ENCODE data around the gene LSS.

LSS gene

GRCh38 chr21:46210378-46211136 lies 18.0 kb downstream of the LSS start:
- H3K27ac ChIP-seq (replicated peaks; ENCODE audit: low read length) = no peak overlapping the region
- H2AFZ ChIP-seq (ENCODE audit: low read length) = no peak overlapping the region
- no peak for DNase-seq (ENCODE audit: low spot score)
- H3K18ac ChIP-seq (ENCODE audit: low read length) = peak overlapping the region; percentile 85
- no peak overlapping the region for H4K8ac ChIP-seq (ENCODE audit: low read depth, low read length)
- H3K23ac ChIP-seq (ENCODE audit: low read depth, low read length, poor library complexity) = peak overlapping the region; percentile 65
- no peak overlapping the region for H2AK5ac ChIP-seq (ENCODE audit: low read depth, low read length)
- H2BK12ac ChIP-seq (ENCODE audit: low read length) = no peak overlapping the region
- no peak overlapping the region for H3K14ac ChIP-seq (ENCODE audit: low read length)
- H3K27me3 ChIP-seq (ENCODE audit: control insufficient read depth in 3 of 3, insufficient read depth in 3 of 3, low read depth in 1 of 3, low read length in 3 of 3) = no peaks in the 10 kb centered on the region
- WGBS, 2 donors (ENCODE audit: extremely low coverage in 2 of 2, insufficient read length in 2 of 2, insufficient replicate concordance in 1 of 2) = no CpG with 5 or more reads among the region's 16 CpGs
- H3K9me3 ChIP-seq (replicated peaks in 1 of 2; ENCODE audit: control insufficient read depth in 2 of 2, insufficient read depth in 1 of 2, low read depth in 1 of 2, low read length in 2 of 2) = no peaks in the 10 kb centered on the region
- peaks cover 0 to 2% of the 10 kb centered on the region in 2 donors for H3K4me1 ChIP-seq (ENCODE audit: control insufficient read depth in 2 of 2, insufficient read depth in 1 of 2, low read depth in 1 of 2, low read length in 2 of 2)
- no peak overlapping the region for H3K4ac ChIP-seq (ENCODE audit: low read length)
- peak overlapping the region; percentile 21 for H3K9ac ChIP-seq (ENCODE audit: low read depth, low read length, poor library complexity)
- H4K91ac ChIP-seq (ENCODE audit: low read depth, low read length, poor library complexity) = no peak overlapping the region
- peaks cover 74 to 96% of the 10 kb centered on the region in 2 donors for H3K36me3 ChIP-seq (replicated peaks in 1 of 2; ENCODE audit: control insufficient read depth in 2 of 2, insufficient read depth in 2 of 2, low read length in 2 of 2)
- no peak overlapping the region for H2BK120ac ChIP-seq (ENCODE audit: low read depth, low read length)
- H3K4me2 ChIP-seq (ENCODE audit: insufficient read depth, low read length, poor library complexity, severe bottlenecking) = no peak overlapping the region
- no peak overlapping the region for H2BK5ac ChIP-seq (ENCODE audit: low read length)
- H3K79me1 ChIP-seq (ENCODE audit: low read depth, low read length) = peaks cover 28% of the 10 kb centered on the region
- no peak overlapping the region for H3K4me3 ChIP-seq (ENCODE audit: low read length in 2 of 2)
- no peak overlapping the region for H2BK15ac ChIP-seq (ENCODE audit: low read length)

- Histone ChIP-seq H3K14ac (ENCODE audit: low read length) (no peak overlapping the region), H3K79me1 (ENCODE audit: low read depth, low read length) (peaks cover 25% of the 10 kb centered on the region), H2BK120ac (ENCODE audit: low read depth, low read length) (no peak overlapping the region), H3K23ac (ENCODE audit: low read depth, low read length, poor library complexity) (peak overlapping the region; percentile 89), H3K4me2 (ENCODE audit: insufficient read depth, low read length, poor library complexity, severe bottlenecking) (no peak overlapping the region), H2BK15ac (ENCODE audit: low read length) (no peak overlapping the region), H3K36me3 (replicated peaks in 1 of 2; ENCODE audit: control insufficient read depth in 2 of 2, insufficient read depth in 2 of 2, low read length in 2 of 2) (peaks cover 73 to 96% of the 10 kb centered on the region in 2 donors), H3K9me3 (replicated peaks in 1 of 2; ENCODE audit: control insufficient read depth in 2 of 2, insufficient read depth in 1 of 2, low read depth in 1 of 2, low read length in 2 of 2) (no peaks in the 10 kb centered on the region), H3K27ac (replicated peaks; ENCODE audit: low read length) (no peak overlapping the region), H2AFZ (ENCODE audit: low read length) (no peak overlapping the region), H3K27me3 (ENCODE audit: control insufficient read depth in 3 of 3, insufficient read depth in 3 of 3, low read depth in 1 of 3, low read length in 3 of 3) (no peaks in the 10 kb centered on the region), H3K18ac (ENCODE audit: low read length) (no peak overlapping the region), H2BK12ac (ENCODE audit: low read length) (no peak overlapping the region), H2AK5ac (ENCODE audit: low read depth, low read length) (no peak overlapping the region), H3K4me3 (ENCODE audit: low read length in 2 of 2) (no peak overlapping the region), H3K9ac (ENCODE audit: low read depth, low read length, poor library complexity) (no peak overlapping the region), H2BK5ac (ENCODE audit: low read length) (no peak overlapping the region), H4K8ac (ENCODE audit: low read depth, low read length) (no peak overlapping the region), H4K91ac (ENCODE audit: low read depth, low read length, poor library complexity) (no peak overlapping the region), H3K4ac (ENCODE audit: low read length) (no peak overlapping the region), H3K4me1 (ENCODE audit: control insufficient read depth in 2 of 2, insufficient read depth in 1 of 2, low read depth in 1 of 2, low read length in 2 of 2) (peaks cover 0 to 2% of the 10 kb centered on the region in 2 donors)
- WGBS, 2 donors (ENCODE audit: extremely low coverage in 2 of 2, insufficient read length in 2 of 2, insufficient replicate concordance in 1 of 2) = no CpG with 5 or more reads among the region's 23 CpGs
- DNase-seq (ENCODE audit: low spot score) = no peak
These were observed 19.5 kb downstream of the LSS start for GRCh38 chr21:46208761-46209721.

- Histone ChIP-seq H3K9me3 (replicated peaks in 1 of 2; ENCODE audit: control insufficient read depth in 2 of 2, insufficient read depth in 1 of 2, low read depth in 1 of 2, low read length in 2 of 2) (no peaks in the 10 kb centered on the region), H2BK12ac (ENCODE audit: low read length) (no peak overlapping the region), H3K79me1 (ENCODE audit: low read depth, low read length) (peaks cover 22% of the 10 kb centered on the region), H3K4me2 (ENCODE audit: insufficient read depth, low read length, poor library complexity, severe bottlenecking) (no peak overlapping the region), H2BK5ac (ENCODE audit: low read length) (no peak overlapping the region), H3K14ac (ENCODE audit: low read length) (peak overlapping the region; percentile 71), H3K36me3 (replicated peaks in 1 of 2; ENCODE audit: control insufficient read depth in 2 of 2, insufficient read depth in 2 of 2, low read length in 2 of 2) (peaks cover 70 to 96% of the 10 kb centered on the region in 2 donors), H3K9ac (ENCODE audit: low read depth, low read length, poor library complexity) (peak overlapping the region; percentile 30), H2BK15ac (ENCODE audit: low read length) (no peak overlapping the region), H3K4me1 (ENCODE audit: control insufficient read depth in 2 of 2, insufficient read depth in 1 of 2, low read depth in 1 of 2, low read length in 2 of 2) (peaks cover 2 to 3% of the 10 kb centered on the region in 2 donors), H4K8ac (ENCODE audit: low read depth, low read length) (no peak overlapping the region), H3K18ac (ENCODE audit: low read length) (no peak overlapping the region), H2AFZ (ENCODE audit: low read length) (no peak overlapping the region), H4K91ac (ENCODE audit: low read depth, low read length, poor library complexity) (no peak overlapping the region), H3K4me3 (ENCODE audit: low read length in 2 of 2) (no peak overlapping the region), H3K27ac (replicated peaks; ENCODE audit: low read length) (no peak overlapping the region), H3K27me3 (ENCODE audit: control insufficient read depth in 3 of 3, insufficient read depth in 3 of 3, low read depth in 1 of 3, low read length in 3 of 3) (no peaks in the 10 kb centered on the region), H2BK120ac (ENCODE audit: low read depth, low read length) (no peak overlapping the region), H2AK5ac (ENCODE audit: low read depth, low read length) (no peak overlapping the region), H3K23ac (ENCODE audit: low read depth, low read length, poor library complexity) (peak overlapping the region; percentile 89), H3K4ac (ENCODE audit: low read length) (no peak overlapping the region)
- no peak for DNase-seq (ENCODE audit: low spot score)
- WGBS, 2 donors (ENCODE audit: extremely low coverage in 2 of 2, insufficient read length in 2 of 2, insufficient replicate concordance in 1 of 2) = no CpG with 5 or more reads among the region's 27 CpGs
These were observed 20.5 kb downstream of the LSS start for GRCh38 chr21:46207920-46208591.
